Subcutaneous adipose tissue (tissue), 4 donors: ENCODE measurements around the gene NEMF. TPM values are rescaled to one million over a fixed set of nuclear protein-coding genes. Genes with fewer than 3 reads are reported as not detected.

Source experiments
- total RNA-seq, 4 donors: library from RNA; depleted of rRNA; stranded (reverse); fragments of >200 nt; gene quantifications; one replicate each; pipeline ENCODE4 v1.1.0, GENCODE V29; 2016
- TF ChIP-seq, protein P1 (sequence below): fragments of 450-650 bp; IDR thresholded peaks from one replicate; pipeline ENCODE4 v1.5.1; 2016; ENCODE audit warnings: low read depth, mild to moderate bottlenecking, control low read depth, antibody characterized with exemption, moderate library complexity

Gene NEMF
- total RNA-seq, 4 donors from 2014 or later, result 81.0 to 126 (median 84.8) TPM

DNA sequence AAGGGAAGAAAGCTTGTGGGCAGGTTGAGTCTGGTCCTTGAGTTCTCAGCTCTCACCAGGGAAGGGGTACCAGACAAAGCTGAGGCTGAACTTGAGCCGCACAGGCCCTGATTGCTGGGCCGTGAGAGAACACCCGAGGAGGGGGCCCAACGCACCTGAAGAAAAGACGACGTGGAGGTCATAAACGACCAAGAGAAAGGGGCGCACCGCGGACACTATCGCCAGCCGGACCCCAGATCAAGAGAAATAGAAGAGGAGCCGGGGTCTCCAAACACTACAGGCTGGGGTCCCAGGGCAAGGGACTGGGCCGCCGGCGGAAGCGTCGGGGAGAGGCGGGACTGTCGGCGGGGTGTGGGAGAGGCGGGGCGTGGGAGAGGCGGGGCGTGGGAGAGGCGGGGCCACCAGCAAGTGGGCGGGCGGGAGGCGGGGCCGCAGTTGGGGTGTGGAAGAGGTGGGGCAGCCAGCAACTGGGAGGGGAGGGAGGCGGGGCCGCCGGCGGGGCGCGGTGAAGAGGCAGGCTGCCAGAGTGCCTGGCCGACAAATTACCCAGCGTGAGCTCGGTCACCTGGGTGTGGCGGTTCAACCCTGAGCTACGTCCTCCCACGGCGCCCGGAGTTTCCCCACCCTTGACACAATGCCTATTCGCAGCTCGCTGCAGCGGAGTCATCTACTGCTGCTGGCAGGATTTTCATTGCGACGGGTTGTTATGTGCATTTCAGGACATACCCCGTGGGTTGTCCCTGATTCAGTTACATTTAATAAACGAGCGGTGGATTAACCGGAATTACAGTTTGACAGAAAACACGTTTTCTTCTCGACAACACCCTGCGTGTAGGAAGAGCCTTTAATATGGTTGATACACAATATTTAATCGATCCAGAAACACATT lies 15.5 kb upstream of the NEMF start:
- TF ChIP-seq, protein P1, sequence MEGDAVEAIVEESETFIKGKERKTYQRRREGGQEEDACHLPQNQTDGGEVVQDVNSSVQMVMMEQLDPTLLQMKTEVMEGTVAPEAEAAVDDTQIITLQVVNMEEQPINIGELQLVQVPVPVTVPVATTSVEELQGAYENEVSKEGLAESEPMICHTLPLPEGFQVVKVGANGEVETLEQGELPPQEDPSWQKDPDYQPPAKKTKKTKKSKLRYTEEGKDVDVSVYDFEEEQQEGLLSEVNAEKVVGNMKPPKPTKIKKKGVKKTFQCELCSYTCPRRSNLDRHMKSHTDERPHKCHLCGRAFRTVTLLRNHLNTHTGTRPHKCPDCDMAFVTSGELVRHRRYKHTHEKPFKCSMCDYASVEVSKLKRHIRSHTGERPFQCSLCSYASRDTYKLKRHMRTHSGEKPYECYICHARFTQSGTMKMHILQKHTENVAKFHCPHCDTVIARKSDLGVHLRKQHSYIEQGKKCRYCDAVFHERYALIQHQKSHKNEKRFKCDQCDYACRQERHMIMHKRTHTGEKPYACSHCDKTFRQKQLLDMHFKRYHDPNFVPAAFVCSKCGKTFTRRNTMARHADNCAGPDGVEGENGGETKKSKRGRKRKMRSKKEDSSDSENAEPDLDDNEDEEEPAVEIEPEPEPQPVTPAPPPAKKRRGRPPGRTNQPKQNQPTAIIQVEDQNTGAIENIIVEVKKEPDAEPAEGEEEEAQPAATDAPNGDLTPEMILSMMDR, result no peak

DNA sequence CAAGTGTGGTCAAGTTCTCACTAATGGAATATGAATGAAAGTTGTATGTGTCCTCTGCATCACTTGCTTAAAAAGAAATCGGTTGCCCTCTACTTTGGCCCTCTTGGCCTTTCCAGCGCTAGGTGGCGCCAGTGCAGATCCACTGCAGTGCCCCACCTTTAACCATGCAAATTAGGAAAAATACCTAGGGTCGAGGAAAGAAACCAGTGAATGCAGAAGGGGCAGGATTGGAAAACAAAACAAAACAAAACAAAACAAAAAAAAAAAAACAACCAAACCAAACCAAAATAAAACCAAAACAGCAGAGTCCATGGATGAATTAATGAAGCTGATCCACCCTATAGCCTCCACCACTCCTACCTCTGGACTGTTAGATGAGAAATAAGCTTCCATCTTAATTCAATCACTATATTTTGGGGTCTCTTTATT lies 12.9 kb upstream of the NEMF start:
- TF ChIP-seq, protein P1, result no peak

DNA sequence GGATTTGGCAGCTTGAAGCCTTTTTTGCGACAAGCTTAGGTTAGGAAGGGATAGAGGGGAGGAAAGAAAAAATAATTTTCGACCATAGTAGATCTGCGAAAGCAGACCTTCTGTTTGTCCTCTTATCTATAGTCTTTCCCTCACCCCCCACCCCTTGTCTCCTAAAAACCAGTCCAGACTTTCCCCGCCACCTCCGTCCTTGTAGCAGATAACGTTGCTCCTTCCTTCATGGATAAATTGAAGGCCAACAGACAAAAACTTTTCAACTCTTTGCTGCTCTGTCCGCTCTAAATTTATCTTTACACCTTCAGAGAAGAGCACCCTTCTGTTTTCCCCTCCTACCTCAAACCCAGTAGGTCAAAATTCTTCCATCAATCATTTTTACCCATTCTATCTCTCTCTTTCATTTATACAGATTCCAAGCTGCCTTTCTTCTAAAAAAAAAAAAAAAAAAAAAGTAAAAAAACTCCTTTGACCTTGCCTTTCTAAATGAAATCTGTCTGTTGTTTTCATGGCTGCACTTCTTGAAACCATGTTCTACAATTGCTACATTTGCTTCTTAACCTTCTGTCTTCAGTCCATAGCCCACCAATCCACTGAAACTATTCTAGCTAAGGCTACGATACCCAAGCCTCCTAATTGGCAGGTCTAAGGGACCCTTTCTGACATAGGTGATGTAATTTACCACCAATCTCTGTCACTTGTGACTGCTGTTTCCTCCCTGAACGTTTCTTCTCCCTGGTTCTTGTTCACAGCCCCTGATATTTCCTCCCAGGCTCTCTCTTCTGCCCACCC lies 11.1 kb upstream of the NEMF start:
- TF ChIP-seq, protein P1, result no peak

- TF ChIP-seq, protein P1, result no peak
Observed at GRCh38 chr14:49862089-49862673, 9.6 kb upstream of the NEMF start.

DNA sequence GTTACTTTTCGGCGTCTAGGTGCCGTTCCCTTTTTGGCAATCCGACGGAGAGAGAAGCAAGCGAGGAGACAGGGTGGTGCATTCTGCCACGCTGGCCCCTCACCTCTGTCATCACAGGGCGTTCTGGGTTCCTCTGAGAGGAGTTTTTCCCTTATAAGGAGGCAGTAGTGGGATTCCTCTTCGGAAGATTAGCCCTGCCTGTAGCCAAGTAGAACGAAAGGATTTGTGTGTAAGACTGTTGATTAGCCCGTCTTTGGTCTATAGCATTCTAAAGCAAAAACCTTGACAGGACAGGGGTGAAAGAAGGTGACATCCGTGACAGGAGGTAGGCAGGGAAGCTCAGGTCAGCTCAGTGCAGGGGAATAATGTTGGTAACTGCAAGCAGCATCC lies 9.1 kb upstream of the NEMF start:
- TF ChIP-seq, protein P1, result no peak

GRCh38 chr14:49860988-49861698 lies 8.6 kb upstream of the NEMF start:
- TF ChIP-seq, protein P1, result no peak
